Panc1 (cell line): Measurements from ENCODE around the gene SPECC1. TPM values are rescaled to one million over a fixed set of nuclear protein-coding genes. Genes with fewer than 3 reads are reported as not detected.

Experiments
- ATAC-seq: fragments of 200-7000 bp; cut with Tn5 transposase; 2 replicates; pipeline ENCODE4 v1.9.1; 2020; ENCODE audit warnings: mild to moderate bottlenecking, moderate library complexity
- BruUV-seq: library from RNA; stranded (reverse); fragments of 400-500 nt; replicated peaks from 2 replicates; lab custom pipeline; 2021; lab: Mats Ljungman, UMichigan
- CTCF ChIA-PET: fragments of 300-600 bp; sonication (Branson Sonifier 250); formaldehyde crosslinking; loops from one replicate; lab custom pipeline; 2022; ENCODE audit warnings: antibody characterized with exemption; lab: Charles Lee
- POLR2A ChIA-PET: fragments of 300-600 bp; sonication (Branson Sonifier 250); formaldehyde crosslinking; loops from one replicate; lab custom pipeline; 2022; ENCODE audit warnings: antibody characterized with exemption; lab: Charles Lee
- DNase-seq: peaks from one replicate; pipeline ENCODE4 v3.0.0-alpha.2; 2010; ENCODE audit warnings: low read depth, low spot score
- H3K27ac ChIP-seq: 2 replicates; pipeline ENCODE4 v1.5.1; 2011; ENCODE audit warnings: mild to moderate bottlenecking, low read length, inconsistent platforms
- H3K27me3 ChIP-seq: fragments of 200-500 bp; sonication (Bioruptor generic); 2 replicates; pipeline ENCODE4 v1.6.0; 2014; ENCODE audit warnings: low read length, inconsistent platforms; ENCODE audit not compliant: control insufficient read depth, insufficient read depth
- H3K36me3 ChIP-seq: fragments of 200-500 bp; sonication (Bioruptor generic); 2 replicates; pipeline ENCODE4 v1.5.1; 2014; ENCODE audit warnings: inconsistent platforms, mild to moderate bottlenecking, low read length, moderate library complexity; ENCODE audit not compliant: control insufficient read depth, insufficient read depth
- H3K4me1 ChIP-seq: 2 replicates; pipeline ENCODE4 v1.5.1; 2011; ENCODE audit warnings: inconsistent platforms, mild to moderate bottlenecking, low read length, moderate library complexity; ENCODE audit not compliant: control insufficient read depth, insufficient read depth
- H3K4me3 ChIP-seq, 2 experiments: 2 replicates each; pipeline ENCODE4 v1.5.1; 2011 to 2012; ENCODE audit warnings: low read depth in 2 of 2, low read length in 2 of 2, mild to moderate bottlenecking in 2 of 2, inconsistent platforms in 1 of 2, moderate library complexity in 1 of 2
- H3K9me3 ChIP-seq: fragments of 200-500 bp; sonication (Bioruptor generic); 2 replicates; pipeline ENCODE4 v1.5.1; 2014; ENCODE audit warnings: low read depth, mild to moderate bottlenecking, inconsistent platforms, low read length, moderate library complexity; ENCODE audit not compliant: control insufficient read depth, insufficient read depth
- CTCF ChIP-seq: fragments of 450-650 bp; IDR thresholded peaks from 2 replicates; pipeline ENCODE4 v1.5.1; 2017; ENCODE audit warnings: mild to moderate bottlenecking
- POLR2AphosphoS5 ChIP-seq: IDR thresholded peaks from 2 replicates; pipeline ENCODE4 v1.6.1; 2012; ENCODE audit warnings: mild to moderate bottlenecking, low read depth, low read length, moderate library complexity
- REST ChIP-seq, 2 experiments: IDR thresholded peaks; 2 replicates each; pipeline ENCODE4 v1.6.1; 2011 to 2012; ENCODE audit warnings: low read depth in 2 of 2, control low read depth in 1 of 2, low read length in 1 of 2, mild to moderate bottlenecking in 1 of 2, moderate library complexity in 1 of 2; ENCODE audit not compliant: insufficient read depth in 1 of 2
- SIN3A ChIP-seq: IDR thresholded peaks from 2 replicates; pipeline ENCODE4 v1.6.1; 2012; ENCODE audit warnings: low read depth, mild to moderate bottlenecking, low read length, moderate library complexity, borderline replicate concordance; ENCODE audit not compliant: insufficient read depth
- TCF7L2 ChIP-seq: IDR thresholded peaks from 2 replicates; pipeline ENCODE4 v1.6.1; 2011; ENCODE audit warnings: mild to moderate bottlenecking, low read depth, low read length, inconsistent platforms
- in situ Hi-C: cut with HindIII; loops from 2 replicates; pipeline ENCODE4 v1.10.0; 2016; ENCODE audit warnings: low sequenced_read_pairs, low pct_unique_long_range_greater_than_20kb
- intact Hi-C: fragments of 100-400 bp; cut with micrococcal nuclease; formaldehyde crosslinking; loops from one replicate; pipeline ENCODE4 v1.10.0; 2022; ENCODE audit not compliant: unreplicated experiment
- total RNA-seq: library from RNA; stranded (reverse); gene quantifications from one replicate; pipeline ENCODE4 v1.2.1, GENCODE V29; 2021; ENCODE audit not compliant: unreplicated experiment

The SPECC1 gene
- total RNA-seq, 1 experiment from 2014 or later: 80.8 TPM

DNA sequence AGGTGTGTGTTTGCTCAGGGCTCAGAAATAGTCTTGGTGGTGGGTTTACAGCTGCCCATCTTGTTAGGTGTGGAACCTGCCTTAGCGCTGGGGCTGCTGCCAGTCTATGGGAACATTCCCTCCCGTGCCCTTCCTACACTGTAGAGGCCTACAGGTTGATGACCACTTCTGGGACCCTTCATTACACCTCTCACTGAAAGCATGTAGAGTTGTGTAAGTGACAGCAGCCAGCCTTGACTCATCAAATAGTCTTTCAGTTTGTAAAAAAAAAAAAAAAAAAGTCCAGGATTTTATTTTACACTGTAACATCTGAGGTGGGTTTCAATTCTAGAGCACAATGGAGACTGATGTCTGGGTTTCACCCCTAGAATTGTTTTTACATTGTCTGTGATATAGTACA lies 193.9 kb downstream of the SPECC1 start:
- intact Hi-C loops (no loop called here), in situ Hi-C loops (no loop called here)
- Histone ChIP-seq H3K4me3 (no peak overlapping the region), H3K4me1 (peaks cover 31% of the 10 kb centered on the region), H3K36me3 (no peaks in the 10 kb centered on the region; the same call in 1 of the 2 replicates), H3K9me3 (no peaks in the 10 kb centered on the region), H3K27me3 (no peaks in the 10 kb centered on the region), H3K27ac (no peak overlapping the region; the same call in 1 of the 2 replicates)
- CTCF ChIA-PET: no interaction called here
- TF ChIP-seq CTCF: no peak
- no peak for TF ChIP-seq POLR2AphosphoS5
- no peak for TF ChIP-seq SIN3A
- TF ChIP-seq REST (IDR thresholded peaks at IDR 0.05; ENCODE audit: insufficient read depth in 1 of 2, low read depth in 2 of 2, low read length in 1 of 2): no peak
- TF ChIP-seq TCF7L2: no peak
- DNase-seq (no peak), ATAC-seq (no peak)
- POLR2A ChIA-PET: interaction anchor here (0.6 kb wide), 1 partner anchor 9 kb away, joined by 3 read pairs; no protein-coding TSS in a partner anchor
- BruUV-seq: no TSS peak

GRCh38 chr17:20203761-20204263 lies 194.7 kb downstream of the SPECC1 start:
- no peak for DNase-seq
- intact Hi-C loops: no loop called here
- Histone ChIP-seq H3K36me3 (no peaks in the 10 kb centered on the region; the same call in 1 of the 2 replicates), H3K27ac (no peak overlapping the region), H3K4me1 (peaks cover 31% of the 10 kb centered on the region), H3K9me3 (no peaks in the 10 kb centered on the region), H3K27me3 (no peaks in the 10 kb centered on the region), H3K4me3 (no peak overlapping the region)
- TF ChIP-seq TCF7L2 (no peak), SIN3A (no peak), POLR2AphosphoS5 (no peak), REST (IDR thresholded peaks at IDR 0.05; ENCODE audit: insufficient read depth in 1 of 2, low read depth in 2 of 2, low read length in 1 of 2) (no peak), CTCF (no peak)
- in situ Hi-C loops: no loop called here
- no peak for ATAC-seq
- no TSS peak for BruUV-seq
- ChIA-PET POLR2A (no interaction called here), CTCF (no interaction called here)
